NOMO-1 treated with dmso at 0.1 percent for 144 hours (cell line): ENCODE measurements around the gene RAP1GDS1.
"Not testable (repeated sequence)": the region's sequence is repeated elsewhere in the genome, so short reads cannot be mapped to it uniquely, and the experiment has no call there.

ENCODE experiments used
- DNase-seq: peaks from one replicate; lab custom pipeline; 2025; ENCODE audit not compliant: unreplicated experiment; lab: John Stamatoyannopoulos, UW

Gene RAP1GDS1

GRCh38 chr4:98423009-98423408 lies 161.8 kb downstream of the RAP1GDS1 start:
- no peak for DNase-seq

GRCh38 chr4:98430708-98431403 lies 169.7 kb downstream of the RAP1GDS1 start:
- DNase-seq = no peak

- no peak for DNase-seq
Observed at GRCh38 chr4:98433691-98434090, 172.5 kb downstream of the RAP1GDS1 start.

- DNase-seq = no peak
Observed at GRCh38 chr4:98434816-98435215, 173.6 kb downstream of the RAP1GDS1 start.

GRCh38 chr4:98444371-98444770 lies 183.2 kb downstream of the RAP1GDS1 start:
- no peak for DNase-seq

GRCh38 chr4:98446499-98447375 lies 185.6 kb downstream of the RAP1GDS1 start:
- DNase-seq = peak; percentile 36

GRCh38 chr4:98447648-98448047 lies 186.5 kb downstream of the RAP1GDS1 start:
- DNase-seq = no peak

- no peak for DNase-seq
Observed at GRCh38 chr4:98448908-98449307, 187.7 kb downstream of the RAP1GDS1 start.

GRCh38 chr4:98452091-98452490 lies 190.9 kb downstream of the RAP1GDS1 start:
- no peak for DNase-seq

GRCh38 chr4:98457422-98457821 lies 196.2 kb downstream of the RAP1GDS1 start:
- DNase-seq = not testable (repeated sequence)

- DNase-seq = not testable (repeated sequence)
Observed at GRCh38 chr4:98461121-98461865, 200.1 kb downstream of the RAP1GDS1 start.

- no peak for DNase-seq
Observed at GRCh38 chr4:98462487-98462886, 201.3 kb downstream of the RAP1GDS1 start.

GRCh38 chr4:98466868-98467599 lies 205.8 kb downstream of the RAP1GDS1 start:
- DNase-seq = no peak

GRCh38 chr4:98467627-98468072 lies 206.5 kb downstream of the RAP1GDS1 start:
- DNase-seq = peak; percentile 30

- DNase-seq = no peak
Observed at GRCh38 chr4:98468709-98469108, 207.5 kb downstream of the RAP1GDS1 start.

GRCh38 chr4:98469771-98470170 lies 208.6 kb downstream of the RAP1GDS1 start:
- DNase-seq = no peak

- DNase-seq = no peak
Observed at GRCh38 chr4:98470366-98470765, 209.2 kb downstream of the RAP1GDS1 start.

GRCh38 chr4:98470831-98471230 lies 209.6 kb downstream of the RAP1GDS1 start:
- no peak for DNase-seq

GRCh38 chr4:98473046-98473445 lies 211.9 kb downstream of the RAP1GDS1 start:
- DNase-seq = no peak

- no peak for DNase-seq
Observed at GRCh38 chr4:98474408-98474844, 213.2 kb downstream of the RAP1GDS1 start.

- no peak for DNase-seq
Observed at GRCh38 chr4:98476891-98477290, 215.7 kb downstream of the RAP1GDS1 start.
